SK-N-SH treated with all-trans-retinoic acid at 6 μM for 48 hours (cell line): ENCODE data around the gene TMEM156.

Experiments used
- ATAC-seq: fragments of 200-7000 bp; cut with Tn5 transposase; 3 replicates; pipeline ENCODE4 v1.9.1; 2020; ENCODE audit warnings: mild to moderate bottlenecking, moderate library complexity
- ARNTL ChIP-seq: fragments of 450-650 bp; formaldehyde crosslinking; IDR thresholded peaks from 2 replicates; pipeline ENCODE4 v1.5.0; 2020; ENCODE audit warnings: low read depth, mild to moderate bottlenecking, moderate library complexity, borderline replicate concordance
- BACH2 ChIP-seq: fragments of 250-450 bp; sonication (Bioruptor Pico); IDR thresholded peaks from 2 replicates; pipeline ENCODE4 v1.9.0; 2021; ENCODE audit warnings: mild to moderate bottlenecking, borderline replicate concordance
- CSDC2 ChIP-seq: fragments of 250-450 bp; sonication (Bioruptor Pico); IDR thresholded peaks from 2 replicates; pipeline ENCODE4 v1.5.0; 2020; ENCODE audit warnings: mild to moderate bottlenecking, moderate library complexity
- CSRNP3 ChIP-seq: fragments of 250-450 bp; sonication (Bioruptor Pico); IDR thresholded peaks from 2 replicates; pipeline ENCODE4 v1.5.1; 2021; ENCODE audit warnings: mild to moderate bottlenecking, moderate library complexity
- ESRRG ChIP-seq: fragments of 250-450 bp; sonication (Bioruptor Pico); IDR thresholded peaks from 2 replicates; pipeline ENCODE4 v1.6.1; 2021; ENCODE audit warnings: mild to moderate bottlenecking
- GLIS3 ChIP-seq: fragments of 250-450 bp; sonication (Bioruptor Pico); IDR thresholded peaks from 2 replicates; pipeline ENCODE4 v1.5.0; 2020; ENCODE audit warnings: mild to moderate bottlenecking, moderate library complexity
- ISL1 ChIP-seq: fragments of 250-450 bp; sonication (Bioruptor Pico); IDR thresholded peaks from 2 replicates; pipeline ENCODE4 v2.1.2; 2022; ENCODE audit warnings: mild to moderate bottlenecking, moderate library complexity
- OSR1 ChIP-seq: fragments of 250-450 bp; sonication (Bioruptor Pico); IDR thresholded peaks from 2 replicates; pipeline ENCODE4 v1.8.0; 2022; ENCODE audit warnings: moderate library complexity, mild to moderate bottlenecking, inconsistent platforms
- POU6F1 ChIP-seq: fragments of 250-450 bp; sonication (Bioruptor Pico); IDR thresholded peaks from 2 replicates; pipeline ENCODE4 v1.8.0; 2021; ENCODE audit warnings: low read depth, mild to moderate bottlenecking, moderate library complexity, borderline replicate concordance
- RARB ChIP-seq: fragments of 250-450 bp; sonication (Bioruptor Pico); IDR thresholded peaks from 2 replicates; pipeline ENCODE4 v1.8.0; 2021; ENCODE audit warnings: mild to moderate bottlenecking, moderate library complexity
- SNAI2 ChIP-seq: fragments of 250-450 bp; sonication (Bioruptor Pico); IDR thresholded peaks from 2 replicates; pipeline ENCODE4 v1.5.0; 2020; ENCODE audit warnings: mild to moderate bottlenecking, moderate library complexity
- TOX ChIP-seq: fragments of 250-450 bp; sonication (Bioruptor Pico); IDR thresholded peaks from 2 replicates; pipeline ENCODE4 v1.8.0; 2021; ENCODE audit warnings: mild to moderate bottlenecking, moderate library complexity, borderline replicate concordance
- TSHZ2 ChIP-seq: fragments of 250-450 bp; sonication (Bioruptor Pico); IDR thresholded peaks from 2 replicates; pipeline ENCODE4 v1.5.0; 2020; ENCODE audit warnings: mild to moderate bottlenecking, moderate library complexity
- ZC3H10 ChIP-seq: fragments of 250-450 bp; sonication (Bioruptor Pico); IDR thresholded peaks from 2 replicates; pipeline ENCODE4 v1.5.1; 2021; ENCODE audit warnings: mild to moderate bottlenecking, moderate library complexity
- ZFP3 ChIP-seq: fragments of 250-450 bp; sonication (Bioruptor Pico); IDR thresholded peaks from 2 replicates; pipeline ENCODE4 v1.5.0; 2020; ENCODE audit warnings: mild to moderate bottlenecking, moderate library complexity
- ZFP30 ChIP-seq: fragments of 450-650 bp; formaldehyde crosslinking; IDR thresholded peaks from 2 replicates; pipeline ENCODE4 v1.5.0; 2022; ENCODE audit warnings: mild to moderate bottlenecking, moderate library complexity
- ZNF565 ChIP-seq: fragments of 450-650 bp; formaldehyde crosslinking; conservative IDR thresholded peaks from 2 replicates; pipeline ENCODE4 v1.5.0; 2020; ENCODE audit warnings: low read depth, mild to moderate bottlenecking, moderate library complexity
- ZNF70 ChIP-seq: fragments of 450-650 bp; formaldehyde crosslinking; IDR thresholded peaks from 2 replicates; pipeline ENCODE4 v1.5.0; 2020; ENCODE audit warnings: mild to moderate bottlenecking, moderate library complexity
- TF ChIP-seq, protein P1 (sequence below): fragments of 250-450 bp; sonication (Bioruptor Pico); IDR thresholded peaks from 2 replicates; pipeline ENCODE4 v1.5.1; 2020; ENCODE audit warnings: low read depth, mild to moderate bottlenecking, moderate library complexity

Gene TMEM156

DNA sequence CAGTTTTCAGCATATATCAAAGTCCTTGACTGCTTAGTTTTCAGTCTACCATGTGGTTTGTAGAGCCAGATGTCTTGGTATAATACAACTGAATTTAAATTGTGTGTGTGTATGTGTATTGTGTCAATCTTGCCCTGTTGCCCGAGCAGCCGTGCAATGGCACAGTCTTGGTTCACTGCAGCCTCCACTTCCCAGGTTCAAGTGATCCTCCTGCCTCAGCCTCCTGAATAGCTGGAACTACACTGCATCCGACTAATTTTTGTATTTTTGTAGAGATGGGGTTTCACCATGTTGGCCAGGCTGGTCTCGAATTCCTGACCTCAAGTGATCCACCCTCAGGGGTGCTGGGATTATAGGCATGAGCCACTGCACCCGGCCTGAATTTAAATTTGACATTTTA lies 23.8 kb upstream of the TMEM156 start (continued):
- TF ChIP-seq ZFP30 (CRISPR knock-in tag) (no peak), OSR1 (no peak)
- TF ChIP-seq, all 23 proteins: peak for 0

DNA sequence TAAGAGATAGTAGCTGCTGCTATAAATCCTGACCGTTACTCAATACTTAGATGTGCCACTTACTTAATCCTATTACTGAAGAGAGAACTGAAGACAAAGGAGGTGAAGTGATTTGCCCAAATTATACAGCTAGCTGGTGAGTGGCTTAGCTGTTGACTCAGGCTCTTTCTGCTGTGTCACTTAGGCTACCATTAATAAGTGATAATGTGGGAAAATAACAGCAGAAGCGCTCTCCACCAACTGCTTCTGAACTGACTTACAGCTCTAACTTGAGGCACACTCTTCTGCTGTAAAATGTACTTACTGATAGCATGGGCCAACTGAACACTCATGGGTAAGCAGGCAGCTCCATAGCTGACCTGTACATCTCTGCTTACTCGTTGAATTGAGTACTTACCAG lies 22.3 kb upstream of the TMEM156 start:
- TF ChIP-seq RARB (CRISPR knock-in tag): no peak
- TF ChIP-seq ZNF70 (CRISPR knock-in tag): peak; percentile 78; the same call in 1 of the 2 replicates
- no peak for ATAC-seq

- no peak for ATAC-seq
- no peak for TF ChIP-seq CSRNP3 (CRISPR knock-in tag)
- TF ChIP-seq ZC3H10: no peak
These were observed 21.8 kb upstream of the TMEM156 start for GRCh38 chr4:39053983-39054382.

DNA sequence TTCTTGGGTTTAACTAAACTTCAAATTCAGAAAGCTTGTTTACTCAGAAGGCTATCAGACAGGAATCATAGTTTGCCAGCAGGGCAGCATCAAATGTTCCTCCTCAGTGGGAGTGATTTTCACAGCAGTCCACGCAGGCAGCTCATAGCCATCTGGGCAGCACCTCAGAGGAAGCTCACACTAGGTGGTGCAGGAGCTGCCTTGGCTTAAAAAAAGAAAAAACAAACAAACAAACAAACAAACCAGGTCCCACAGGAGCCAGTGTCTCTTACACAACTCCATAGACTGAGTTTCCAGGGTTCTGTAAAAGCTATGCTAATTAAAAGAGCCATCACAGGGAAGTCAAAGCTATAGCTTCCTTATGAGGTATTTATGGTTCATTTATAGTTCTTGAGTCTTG lies 19.3 kb upstream of the TMEM156 start:
- TF ChIP-seq TSHZ2 (CRISPR knock-in tag) (no peak), ZNF565 (CRISPR knock-in tag) (no peak), ZFP30 (CRISPR knock-in tag) (no peak), POU6F1 (no peak)
- ATAC-seq: no peak

DNA sequence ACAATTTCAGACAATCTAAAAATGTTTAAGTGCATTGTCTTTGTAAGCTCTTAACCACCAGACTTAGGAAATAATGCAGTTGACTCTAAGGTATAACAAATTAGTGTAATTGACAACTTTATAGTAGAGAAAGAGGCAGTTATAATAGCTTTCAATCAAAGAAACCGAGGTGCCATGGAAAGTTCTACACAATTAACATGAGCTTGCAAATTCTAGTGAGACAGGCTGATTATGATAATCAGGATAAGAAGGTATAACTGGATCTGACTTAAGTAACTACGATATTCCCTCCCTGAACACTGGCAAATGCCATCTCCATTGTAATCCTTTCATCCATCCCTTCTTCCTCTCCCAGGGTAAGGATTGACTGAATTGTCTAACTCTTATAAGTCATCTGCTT lies 18.4 kb upstream of the TMEM156 start:
- no peak for ATAC-seq
- TF ChIP-seq SNAI2: no peak
- no peak for TF ChIP-seq TSHZ2 (CRISPR knock-in tag)
- TF ChIP-seq ZNF565 (CRISPR knock-in tag): no peak
- TF ChIP-seq BACH2 (CRISPR knock-in tag): no peak
- TF ChIP-seq CSDC2 (CRISPR knock-in tag): no peak
- TF ChIP-seq GLIS3 (CRISPR knock-in tag): no peak
- TF ChIP-seq ZC3H10: no peak
- TF ChIP-seq ARNTL (CRISPR knock-in tag): no peak
- no peak for TF ChIP-seq ESRRG
- TF ChIP-seq ISL1 (CRISPR knock-in tag): no peak
- TF ChIP-seq RARB (CRISPR knock-in tag): no peak
- no peak for TF ChIP-seq TOX (CRISPR knock-in tag)
- TF ChIP-seq ZFP3 (CRISPR knock-in tag): no peak
- TF ChIP-seq, protein P1, sequence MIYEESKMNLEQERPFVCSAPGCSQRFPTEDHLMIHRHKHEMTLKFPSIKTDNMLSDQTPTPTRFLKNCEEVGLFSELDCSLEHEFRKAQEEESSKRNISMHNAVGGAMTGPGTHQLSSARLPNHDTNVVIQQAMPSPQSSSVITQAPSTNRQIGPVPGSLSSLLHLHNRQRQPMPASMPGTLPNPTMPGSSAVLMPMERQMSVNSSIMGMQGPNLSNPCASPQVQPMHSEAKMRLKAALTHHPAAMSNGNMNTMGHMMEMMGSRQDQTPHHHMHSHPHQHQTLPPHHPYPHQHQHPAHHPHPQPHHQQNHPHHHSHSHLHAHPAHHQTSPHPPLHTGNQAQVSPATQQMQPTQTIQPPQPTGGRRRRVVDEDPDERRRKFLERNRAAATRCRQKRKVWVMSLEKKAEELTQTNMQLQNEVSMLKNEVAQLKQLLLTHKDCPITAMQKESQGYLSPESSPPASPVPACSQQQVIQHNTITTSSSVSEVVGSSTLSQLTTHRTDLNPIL (CRISPR knock-in tag): no peak
- no peak for TF ChIP-seq ZNF70 (CRISPR knock-in tag)
